ENCODE measurements around the gene DNAH12.

DNA sequence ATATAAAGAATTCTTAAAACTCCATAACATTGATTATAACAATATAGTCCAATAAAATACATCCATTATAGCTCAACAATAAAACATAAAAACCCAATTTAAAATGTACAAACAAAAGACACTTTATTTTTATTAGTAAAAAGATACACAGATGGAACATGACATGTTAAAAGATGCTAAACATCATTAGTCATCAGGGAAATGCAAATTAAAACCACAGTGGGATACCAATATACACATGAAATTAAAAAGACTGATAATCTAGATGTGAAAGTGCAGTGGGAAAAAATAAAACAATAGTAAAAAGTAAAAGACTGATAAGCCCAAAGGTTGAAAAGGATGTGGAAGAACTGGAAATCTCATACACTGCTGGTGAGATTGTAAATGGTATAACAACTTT is 46.2 kb downstream of the DNAH12 start:
- TF ChIP-seq, protein P1, sequence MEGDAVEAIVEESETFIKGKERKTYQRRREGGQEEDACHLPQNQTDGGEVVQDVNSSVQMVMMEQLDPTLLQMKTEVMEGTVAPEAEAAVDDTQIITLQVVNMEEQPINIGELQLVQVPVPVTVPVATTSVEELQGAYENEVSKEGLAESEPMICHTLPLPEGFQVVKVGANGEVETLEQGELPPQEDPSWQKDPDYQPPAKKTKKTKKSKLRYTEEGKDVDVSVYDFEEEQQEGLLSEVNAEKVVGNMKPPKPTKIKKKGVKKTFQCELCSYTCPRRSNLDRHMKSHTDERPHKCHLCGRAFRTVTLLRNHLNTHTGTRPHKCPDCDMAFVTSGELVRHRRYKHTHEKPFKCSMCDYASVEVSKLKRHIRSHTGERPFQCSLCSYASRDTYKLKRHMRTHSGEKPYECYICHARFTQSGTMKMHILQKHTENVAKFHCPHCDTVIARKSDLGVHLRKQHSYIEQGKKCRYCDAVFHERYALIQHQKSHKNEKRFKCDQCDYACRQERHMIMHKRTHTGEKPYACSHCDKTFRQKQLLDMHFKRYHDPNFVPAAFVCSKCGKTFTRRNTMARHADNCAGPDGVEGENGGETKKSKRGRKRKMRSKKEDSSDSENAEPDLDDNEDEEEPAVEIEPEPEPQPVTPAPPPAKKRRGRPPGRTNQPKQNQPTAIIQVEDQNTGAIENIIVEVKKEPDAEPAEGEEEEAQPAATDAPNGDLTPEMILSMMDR (IDR thresholded peaks at IDR 0.05; ENCODE audit: low read depth, low read length) = no peak
- no peak for TF ChIP-seq EZH2phosphoT487 (IDR thresholded peaks at IDR 0.05; ENCODE audit: low read depth)
